HTERT RPE-1 (cell line): ENCODE measurements around the gene OR5H14.
"Not testable (repeated sequence)": the region's sequence is repeated elsewhere in the genome, so short reads cannot be mapped to it uniquely, and the experiment has no call there.

ENCODE experiments used
- in situ Hi-C: fragments of 300-500 bp; cut with MboI; formaldehyde crosslinking; loops from 4 replicates; pipeline ENCODE4 v1.14.3; 2020; ENCODE audit warnings: low sequenced_read_pairs

OR5H14 gene

DNA sequence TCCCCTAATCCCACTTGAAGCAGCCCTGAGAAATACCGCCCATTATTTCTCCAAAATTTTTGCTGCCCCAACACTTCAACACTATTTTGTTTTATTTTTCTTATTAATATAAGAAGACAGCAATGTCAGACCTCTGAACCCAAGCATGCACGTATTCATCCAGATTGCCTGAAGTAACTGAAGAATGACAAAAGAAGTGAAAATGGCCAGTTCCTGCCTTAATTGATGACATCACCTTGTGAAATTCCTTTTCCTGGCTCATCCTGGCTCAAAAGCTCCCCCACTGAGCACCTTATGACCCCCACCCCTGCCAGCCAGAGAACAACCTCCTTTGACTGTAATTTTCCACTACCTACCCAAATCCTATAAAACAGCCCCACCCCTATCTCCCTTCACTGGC lies 49.0 kb downstream of the OR5H14 start:
- in situ Hi-C loops: not testable (repeated sequence)

- in situ Hi-C loops: no loop called here
Measured at GRCh38 chr3:98199020-98199419, 51.7 kb downstream of the OR5H14 start.
